ENCODE measurements around the gene ADGRV1.

- TF ChIP-seq CTCF (IDR thresholded peaks at IDR 0.05; ENCODE audit: low read depth, low read length, poor library complexity, severe bottlenecking): no peak
- TF ChIP-seq EZH2phosphoT487 (IDR thresholded peaks at IDR 0.05; ENCODE audit: borderline replicate concordance, low read length): no peak
Observed at GRCh38 chr5:91168859-91169258, 610.3 kb downstream of the ADGRV1 start.

Measured in DOHH2 (cell line).